GM21576 (cell line): ENCODE measurements around the gene WFDC2.

Source experiments
- ATAC-seq: cut with Tn5 transposase; IDR thresholded peaks from one replicate; pipeline ENCODE4 v1.9.1; 2021; ENCODE audit warnings: mild to moderate bottlenecking, moderate library complexity; ENCODE audit not compliant: unreplicated experiment

WFDC2 gene

DNA sequence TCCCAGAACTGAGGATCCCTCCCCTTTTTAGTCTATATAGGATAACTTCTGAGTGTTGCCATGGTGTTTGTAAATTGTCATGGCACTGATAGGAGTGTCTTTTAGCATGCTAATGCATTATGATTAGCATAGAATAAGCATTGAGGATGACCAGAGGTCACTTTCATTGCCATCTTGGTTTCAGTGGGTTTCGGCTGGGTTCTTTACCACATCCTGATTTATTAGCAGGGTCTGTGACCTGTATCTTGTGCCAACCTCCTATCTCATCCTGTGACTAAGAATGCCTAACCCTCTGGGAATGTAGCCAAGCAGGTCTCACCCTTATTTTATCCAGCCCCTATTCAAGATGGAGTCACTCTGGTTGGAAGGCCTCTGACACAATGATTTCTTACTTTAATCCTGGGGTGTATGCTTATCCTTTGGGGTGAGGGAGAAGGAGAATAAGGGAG lies 19.6 kb downstream of the WFDC2 start:
- no peak for ATAC-seq

DNA sequence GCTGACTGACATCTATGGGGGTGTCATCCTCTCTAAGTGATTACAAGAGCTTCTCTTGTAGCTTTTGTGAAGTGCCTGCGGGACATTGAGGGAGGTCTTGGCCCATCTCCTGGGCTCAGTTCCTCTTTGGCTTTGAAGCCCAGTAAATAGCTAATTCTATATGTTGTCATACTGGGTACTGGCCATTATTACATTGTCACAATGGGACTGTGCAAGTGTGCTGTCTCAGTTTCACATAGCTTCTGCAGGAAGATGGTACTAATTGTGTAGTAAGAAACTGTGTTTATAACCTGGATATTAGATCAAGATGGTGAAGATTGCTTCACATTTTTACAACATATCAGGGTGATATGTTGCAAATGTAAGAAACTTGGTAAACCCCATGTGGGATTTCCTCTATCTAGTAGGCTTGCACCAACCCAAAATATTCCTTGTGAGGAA lies 26.0 kb downstream of the WFDC2 start:
- no peak for ATAC-seq

DNA sequence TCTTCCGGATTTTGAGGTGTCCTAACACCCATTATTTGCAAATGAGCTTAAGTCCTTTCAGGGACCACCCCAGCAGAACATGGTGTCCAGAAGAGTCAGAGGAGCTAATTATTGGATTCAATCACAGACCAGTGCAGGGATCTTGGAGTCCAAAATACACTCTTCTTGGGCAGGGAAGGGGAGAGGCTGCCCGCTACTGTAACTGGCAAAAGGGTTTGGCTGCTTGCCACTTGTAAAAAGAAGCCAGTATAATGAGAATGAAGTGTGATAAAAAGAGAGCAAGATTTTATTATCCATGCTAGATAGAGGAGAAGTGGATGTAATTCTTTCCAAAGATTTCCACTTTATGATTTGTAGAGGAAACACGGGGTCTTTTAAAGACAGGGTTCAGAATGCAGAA lies 26.6 kb downstream of the WFDC2 start:
- ATAC-seq, result no peak

DNA sequence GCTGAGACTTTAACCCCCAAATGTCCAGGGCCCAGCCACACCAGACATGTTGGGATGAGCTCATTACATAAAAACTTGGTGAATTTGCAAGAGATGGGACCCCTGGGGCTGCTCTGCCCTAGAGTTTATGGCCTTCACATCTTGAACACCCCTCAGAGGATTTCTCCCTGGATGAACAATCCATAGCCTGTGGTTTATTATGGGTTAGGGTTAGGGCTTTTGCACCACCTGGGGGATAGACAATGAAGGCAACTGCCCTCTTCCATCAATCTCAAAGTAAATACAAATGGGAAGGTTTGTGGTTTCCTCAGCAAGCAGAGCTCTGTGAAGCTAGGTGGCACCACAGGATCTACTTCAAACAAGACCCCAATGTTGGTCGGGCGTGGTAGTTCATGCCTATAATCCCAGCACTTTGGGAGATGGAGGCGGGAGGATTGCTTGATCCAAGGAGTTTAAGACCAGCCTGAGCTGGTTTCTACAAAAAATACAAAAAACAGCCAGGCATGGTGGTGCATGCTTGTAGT lies 28.5 kb downstream of the WFDC2 start:
- no peak for ATAC-seq

DNA sequence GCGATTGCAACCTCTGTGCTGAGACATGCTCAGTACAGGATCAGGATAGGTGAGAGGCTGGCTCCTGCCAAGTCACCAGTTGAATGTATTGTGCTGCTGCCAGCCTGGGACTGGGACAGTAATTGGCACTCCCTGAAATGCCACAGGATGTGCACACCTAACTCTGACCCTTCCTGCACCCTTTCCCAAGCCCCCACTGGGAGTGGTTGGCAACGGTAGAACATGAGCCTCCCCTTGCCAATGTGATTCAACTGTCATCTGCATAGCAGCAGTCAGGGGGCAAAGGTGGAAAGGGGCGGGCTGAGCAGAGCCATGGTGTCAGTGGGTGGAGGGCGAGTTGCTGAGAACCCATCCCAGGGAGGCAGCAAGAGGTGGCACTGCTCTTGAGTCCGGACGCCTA lies 30.5 kb downstream of the WFDC2 start:
- ATAC-seq, result no peak

DNA sequence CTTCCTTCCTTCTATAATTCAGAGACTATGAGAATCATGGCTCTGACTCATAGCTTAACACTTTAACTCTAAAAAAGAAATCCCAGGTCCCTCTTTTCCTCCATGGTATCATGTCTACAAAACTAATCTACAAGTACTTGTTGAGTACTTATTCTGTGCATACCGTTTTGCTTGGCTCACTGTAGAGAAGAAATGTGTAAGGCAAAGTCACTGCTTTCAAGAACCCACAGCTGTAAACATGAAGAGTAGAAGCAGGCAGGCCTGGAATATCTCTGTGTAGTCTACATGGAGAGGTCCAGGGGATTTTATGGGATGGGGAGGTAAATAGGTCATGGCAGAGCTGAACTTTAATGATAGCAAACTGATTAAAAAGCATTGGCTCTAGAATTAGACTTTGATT lies 32.0 kb downstream of the WFDC2 start:
- no peak for ATAC-seq

DNA sequence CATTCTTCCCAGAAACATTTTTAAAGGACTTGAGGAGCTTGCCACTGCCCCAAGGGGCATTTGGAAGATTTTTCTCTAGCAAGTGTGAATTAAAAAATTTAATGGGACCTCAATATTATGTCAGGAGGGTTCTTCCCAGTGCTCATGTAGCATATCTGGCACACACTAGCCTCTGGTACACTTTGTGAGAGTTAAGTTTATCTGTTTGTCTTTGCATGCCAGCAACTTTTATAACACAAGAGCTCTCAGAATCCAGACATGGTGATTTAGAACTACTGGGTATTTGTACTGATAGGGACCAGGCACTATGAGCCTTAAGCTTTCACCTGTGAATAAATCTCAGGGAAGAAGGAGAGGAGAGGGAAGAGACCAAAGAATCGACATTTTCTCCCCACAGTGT lies 33.0 kb downstream of the WFDC2 start:
- no peak for ATAC-seq

DNA sequence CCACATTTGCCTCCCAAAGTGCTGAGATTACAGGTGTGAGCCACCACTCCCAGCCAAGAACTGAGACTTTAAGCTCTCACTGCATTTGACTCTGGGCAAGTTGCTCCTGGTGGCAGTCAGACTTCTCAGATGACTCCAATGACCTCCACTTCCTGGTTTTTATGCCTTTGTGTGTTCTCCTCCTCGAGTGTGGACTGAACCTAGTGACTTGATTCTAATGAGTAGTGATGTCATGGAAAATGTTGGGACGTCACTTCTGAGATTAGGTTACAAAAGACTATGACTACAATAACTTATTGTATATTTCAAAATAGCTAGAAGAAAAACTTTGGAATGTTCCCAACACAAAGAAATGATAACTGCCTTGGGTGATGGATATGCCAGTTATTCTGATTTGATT lies 33.9 kb downstream of the WFDC2 start:
- ATAC-seq, result no peak

DNA sequence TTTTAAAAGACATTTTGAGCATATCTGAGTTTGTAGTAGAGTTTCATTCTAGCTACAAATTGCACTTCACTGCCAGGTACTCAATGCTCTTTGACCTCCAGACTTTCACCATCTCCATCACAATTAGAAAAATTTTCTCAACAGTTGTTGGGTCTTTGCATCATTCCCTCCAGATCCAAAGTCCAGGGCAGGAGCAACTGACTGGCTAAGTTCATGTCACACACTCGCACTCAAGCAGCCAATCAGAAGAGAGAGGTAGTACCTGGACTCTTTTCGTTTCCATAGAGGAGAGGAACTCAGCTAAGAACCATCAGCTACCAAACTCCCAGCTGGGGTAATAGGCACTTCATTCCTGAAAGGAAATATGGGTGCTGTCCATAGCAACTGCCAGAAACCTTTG lies 36.8 kb downstream of the WFDC2 start:
- no peak for ATAC-seq

DNA sequence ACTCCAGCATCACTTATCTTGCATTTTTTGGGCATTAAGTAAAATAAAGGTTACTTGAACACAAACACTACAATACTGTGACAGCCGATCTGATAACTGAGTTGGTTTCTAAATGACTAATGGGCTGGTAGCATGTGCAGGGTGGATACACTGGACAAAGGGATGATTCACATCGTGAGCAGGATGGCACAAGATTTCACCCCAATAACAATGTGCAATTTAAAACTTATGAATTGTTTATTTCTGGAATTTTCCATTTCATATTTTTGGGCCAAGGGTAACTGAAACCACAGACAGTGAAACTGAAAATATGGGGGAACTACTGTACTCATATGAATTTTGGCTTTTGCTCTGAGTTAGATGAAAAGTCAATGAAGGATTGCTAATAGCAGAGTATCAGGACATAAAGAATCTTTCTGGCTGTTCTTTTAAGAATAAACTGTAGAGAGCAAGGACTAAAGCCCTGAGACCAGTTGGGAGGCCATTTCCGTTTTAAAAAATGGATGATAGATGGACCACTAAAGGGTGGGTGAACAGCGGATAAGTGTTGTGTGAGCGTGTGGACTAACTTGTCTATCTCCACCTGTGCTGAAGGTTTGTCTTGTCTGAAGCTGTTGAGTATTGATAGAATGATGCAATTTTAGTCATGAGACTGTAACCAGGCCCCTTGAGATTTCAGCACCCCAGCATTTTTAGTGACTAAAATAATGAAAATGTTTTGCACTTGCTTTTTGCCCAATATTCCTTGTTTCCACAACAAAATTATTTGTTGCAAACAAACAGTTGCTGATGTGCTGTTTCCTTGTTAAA lies 37.7 kb downstream of the WFDC2 start:
- ATAC-seq, result no peak

DNA sequence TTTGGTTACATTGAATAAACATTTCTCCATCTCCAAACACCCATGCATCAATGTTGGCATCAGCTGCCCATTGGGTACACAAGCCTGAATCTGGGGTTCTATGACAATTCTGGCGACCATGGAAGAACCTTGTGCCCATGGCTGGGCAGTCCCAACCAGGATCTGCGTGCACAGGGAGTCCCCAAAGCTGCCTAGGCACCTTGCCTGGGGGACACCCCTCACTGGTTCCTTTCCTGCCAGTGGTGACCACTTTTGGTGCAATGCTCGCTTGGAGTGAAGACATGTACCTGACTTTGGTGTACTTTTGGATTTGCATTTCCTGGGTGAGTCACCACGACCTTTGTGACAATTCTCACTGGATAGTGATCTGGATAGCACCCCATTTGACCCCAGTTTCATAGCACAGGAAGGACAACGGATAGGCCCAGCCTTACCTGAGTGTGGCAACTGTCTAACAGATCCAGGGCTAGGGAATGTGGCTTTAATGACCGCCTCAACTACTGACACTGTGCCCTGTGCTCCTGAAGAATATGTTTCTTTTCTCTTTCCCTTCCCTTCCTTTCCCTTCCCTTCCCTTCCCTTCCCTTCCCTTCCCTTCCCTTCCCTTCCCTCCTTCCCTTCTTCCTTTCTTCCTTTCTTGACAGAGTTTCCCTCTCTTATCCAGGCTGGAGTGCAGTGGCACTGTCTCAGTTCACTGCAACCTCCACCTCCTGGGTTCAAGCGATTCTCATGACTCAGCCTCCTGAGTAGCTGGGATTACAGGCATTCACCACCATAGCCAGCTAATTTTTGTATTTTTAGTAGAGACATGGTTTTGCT lies 38.7 kb downstream of the WFDC2 start:
- no peak for ATAC-seq

DNA sequence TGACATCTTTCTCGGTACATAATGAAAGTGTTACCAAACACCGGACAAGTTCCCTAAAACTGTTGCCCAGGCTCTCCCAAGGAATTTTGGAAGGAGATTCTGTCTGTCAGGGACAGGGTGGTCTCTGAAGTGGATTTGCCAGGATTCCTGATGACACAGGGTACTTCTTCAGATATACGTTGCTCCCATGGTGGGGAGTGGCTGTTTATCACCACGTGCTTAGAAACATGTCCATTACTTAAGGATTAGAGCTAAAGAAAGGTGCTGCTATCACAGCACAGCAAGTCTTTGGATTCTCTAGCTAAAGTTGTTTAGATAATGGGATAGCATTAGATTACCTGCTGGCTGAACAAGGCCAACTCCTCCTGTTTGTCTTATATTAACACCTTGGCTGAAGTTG lies 39.5 kb downstream of the WFDC2 start:
- ATAC-seq, result no peak

DNA sequence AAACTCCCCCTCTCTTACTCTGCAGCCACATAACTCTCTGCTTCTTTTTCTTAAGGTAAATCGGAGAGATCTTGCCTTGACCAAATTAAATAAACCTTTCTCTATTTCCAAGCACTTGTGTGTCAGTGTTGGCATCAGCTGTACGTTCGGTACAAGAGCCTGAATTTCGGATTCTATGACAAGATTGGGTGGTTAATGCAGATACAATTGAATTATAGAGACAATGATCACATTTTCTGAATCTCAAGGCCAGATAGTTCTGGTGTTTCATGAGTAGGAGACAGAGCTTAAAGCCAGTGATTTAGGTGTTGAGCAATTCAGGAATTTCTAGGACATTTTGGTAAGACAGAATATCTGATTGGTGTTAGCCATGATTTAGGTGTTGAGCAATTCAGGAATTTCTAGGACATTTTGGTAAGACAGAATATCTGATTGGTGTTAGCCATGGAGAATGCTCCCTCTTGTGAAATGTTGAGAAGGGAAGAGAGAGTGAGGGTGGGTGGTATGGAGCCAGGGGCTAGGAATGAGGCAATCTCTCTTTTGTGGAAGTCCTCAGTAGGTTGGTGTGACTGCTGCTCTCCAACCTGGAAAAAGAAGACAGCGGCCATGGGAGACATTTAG lies 40.8 kb downstream of the WFDC2 start:
- no peak for ATAC-seq

DNA sequence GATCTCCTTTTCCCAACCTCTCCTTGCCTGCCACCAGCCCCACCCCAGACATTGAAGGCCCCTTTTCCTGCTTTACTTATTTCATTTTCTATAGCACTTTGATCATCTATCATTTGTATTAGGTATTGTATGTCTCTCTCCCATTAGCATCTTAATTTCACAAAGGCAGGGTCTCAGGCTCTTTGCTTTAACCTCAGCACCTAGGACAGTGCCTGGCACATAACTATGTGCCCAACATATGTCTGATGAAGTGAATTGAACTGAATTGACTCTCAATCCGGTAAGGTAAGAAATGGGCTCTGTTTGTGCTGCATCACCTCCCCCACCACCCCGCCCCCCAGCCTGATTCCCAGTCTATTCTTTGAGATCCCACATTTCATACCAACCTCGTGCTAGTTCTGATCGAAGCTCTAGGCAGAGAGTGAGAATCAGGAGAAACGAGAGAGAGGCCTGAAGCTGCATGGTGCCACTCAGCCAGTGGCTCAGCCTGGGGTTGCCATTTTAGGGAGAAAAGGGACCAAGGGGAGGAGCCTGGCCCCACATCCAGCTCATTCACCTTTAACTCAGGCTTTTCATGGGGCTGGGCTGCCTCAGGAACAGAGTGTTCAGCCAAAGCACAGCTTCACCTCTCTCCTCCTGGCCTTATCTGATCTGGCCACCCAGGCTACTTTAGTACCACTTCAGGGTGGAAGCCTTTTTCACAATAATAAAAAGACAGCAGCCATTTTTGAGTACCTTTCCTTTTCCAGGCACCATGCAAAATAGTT lies 45.8 kb downstream of the WFDC2 start, which contains the start of gene SPINT3:
SPINT3 (minus strand) TSS at position 476 of the 767 bp plus-strand sequence; CDS start at position 462, 14 bp downstream.
- ATAC-seq, result no peak

DNA sequence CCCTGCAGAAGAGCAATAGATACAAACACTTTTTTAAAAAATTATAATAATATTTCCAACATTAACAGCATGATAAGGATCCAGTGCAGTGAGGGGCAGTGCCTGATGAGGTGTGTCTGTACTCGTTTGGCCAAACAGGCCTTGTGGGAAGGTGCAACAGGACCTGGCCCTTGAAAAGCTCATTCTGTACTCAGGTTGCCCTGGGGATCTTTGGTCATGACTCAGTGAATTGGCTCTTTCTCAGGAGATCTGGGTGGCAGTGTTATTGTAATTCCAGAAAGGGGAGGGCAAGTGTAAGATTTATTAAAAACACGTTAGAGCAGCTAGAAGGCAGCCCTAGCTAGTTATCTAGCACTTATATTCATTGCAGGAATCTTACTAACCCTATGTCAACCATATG lies 48.7 kb downstream of the WFDC2 start:
- ATAC-seq, result no peak

DNA sequence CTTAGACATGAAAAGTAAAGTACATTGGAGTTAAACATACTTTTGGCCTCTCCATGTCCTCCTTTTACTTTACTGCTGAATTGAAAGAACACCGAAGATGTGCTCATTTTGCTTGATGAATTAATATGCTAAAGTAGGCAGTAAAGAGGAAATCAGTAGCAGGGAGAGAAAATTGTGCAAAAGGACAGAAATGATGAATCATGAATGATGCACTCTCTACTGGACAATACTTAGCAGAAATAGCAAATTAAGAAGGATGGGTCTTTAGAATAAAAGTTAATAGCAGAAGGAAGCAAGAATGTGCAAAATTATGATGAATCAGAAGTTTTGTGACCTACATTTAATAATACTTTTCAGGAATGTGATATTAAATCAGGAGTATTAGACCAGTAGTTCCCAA lies 54.3 kb downstream of the WFDC2 start:
- no peak for ATAC-seq

DNA sequence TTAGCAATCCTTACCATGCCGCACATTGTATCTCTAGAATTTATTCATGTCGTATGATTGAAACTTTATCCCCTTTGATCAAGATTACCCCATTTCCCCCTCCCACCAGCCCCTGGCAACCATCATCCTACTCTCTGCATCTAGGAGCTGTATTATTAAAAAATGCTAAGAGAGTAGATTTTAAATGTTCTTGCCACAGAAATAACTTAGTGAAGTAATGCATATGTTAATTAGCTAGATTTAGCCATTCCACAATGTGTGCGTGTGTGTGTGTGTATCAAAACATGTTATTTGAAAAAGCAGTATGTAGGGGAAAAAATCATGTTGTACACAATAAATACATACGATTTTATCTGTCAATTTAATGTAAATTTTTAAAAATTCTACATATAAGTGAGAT lies 57.7 kb downstream of the WFDC2 start:
- no peak for ATAC-seq
